GM12874 (cell line): ENCODE results near the gene B3GNT8.

Experiments
- CTCF ChIP-seq: IDR thresholded peaks from 2 replicates; pipeline ENCODE4 v1.5.1; 2011; ENCODE audit warnings: low read depth, mild to moderate bottlenecking, control low read depth, low read length, moderate library complexity; ENCODE audit not compliant: insufficient read depth

The B3GNT8 gene

GRCh38 chr19:41424335-41425173 lies 2.6 kb downstream of the B3GNT8 start:
- TF ChIP-seq CTCF, result no peak

- no peak for TF ChIP-seq CTCF
Observed at GRCh38 chr19:41422955-41423354, 4.2 kb downstream of the B3GNT8 start.

GRCh38 chr19:41422456-41422855 lies 4.7 kb downstream of the B3GNT8 start:
- TF ChIP-seq CTCF, result no peak

GRCh38 chr19:41421973-41422372 lies 5.2 kb downstream of the B3GNT8 start:
- no peak for TF ChIP-seq CTCF

- TF ChIP-seq CTCF, result no peak
Observed at GRCh38 chr19:41421314-41421713, 5.9 kb downstream of the B3GNT8 start.

GRCh38 chr19:41420101-41420880 lies 6.9 kb downstream of the B3GNT8 start:
- TF ChIP-seq CTCF, result no peak

- TF ChIP-seq CTCF, result no peak
Observed at GRCh38 chr19:41416194-41416674, 10.9 kb downstream of the B3GNT8 start.
